Suprapubic skin (tissue), 4 donors: ENCODE measurements around the gene BICC1.

Experiments
- CTCF ChIP-seq, 2 donors: fragments of 200-600 bp in 1 of 2; fragments of 450-650 bp in 1 of 2; sonication (generic) in 1 of 2; IDR thresholded peaks; one replicate each; pipeline ENCODE4 v1.5.1; 2016 to 2019; ENCODE audit warnings: antibody characterized with exemption in 2 of 2, mild to moderate bottlenecking in 1 of 2, moderate library complexity in 1 of 2
- EP300 ChIP-seq: sonication (generic); formaldehyde crosslinking; IDR thresholded peaks from one replicate; pipeline ENCODE4 v1.6.1; 2017; ENCODE audit warnings: antibody characterized with exemption
- POLR2A ChIP-seq, 2 donors: fragments of 450-650 bp; IDR thresholded peaks; one replicate each; pipeline ENCODE4 v1.6.1; 2017; ENCODE audit warnings: antibody characterized with exemption in 2 of 2, mild to moderate bottlenecking in 2 of 2, moderate library complexity in 2 of 2
- POLR2AphosphoS5 ChIP-seq, 3 donors: sonication (generic); formaldehyde crosslinking; IDR thresholded peaks; one replicate each; pipeline ENCODE4 v1.6.1; 2017; ENCODE audit warnings: antibody characterized with exemption in 3 of 3

- TF ChIP-seq CTCF (IDR thresholded peaks at IDR 0.05), result no peak
- no peak for TF ChIP-seq POLR2A (IDR thresholded peaks at IDR 0.05)
- TF ChIP-seq POLR2AphosphoS5 (IDR thresholded peaks at IDR 0.05), result no peak
- TF ChIP-seq EP300, result no peak
Observed at GRCh38 chr10:58567652-58568051, 55.0 kb downstream of the BICC1 start.
